GM12872 (cell line): ENCODE measurements around the gene NMRK2.

Experiments used
- CTCF ChIP-seq: IDR thresholded peaks from 3 replicates; pipeline ENCODE4 v1.5.1; 2011; ENCODE audit warnings: low read depth, mild to moderate bottlenecking, low read length, moderate library complexity; ENCODE audit not compliant: insufficient read depth

NMRK2 gene

GRCh38 chr19:3932931-3933810 lies at the start of gene NMRK2:
Gene NMRK2, plus strand, starts transcription at chr19:3933069. Its CDS starts 603 bp downstream, at chr19:3933672.
- TF ChIP-seq CTCF: no peak

- no peak for TF ChIP-seq CTCF
Measured at GRCh38 chr19:3890591-3890990, 42.3 kb upstream of the NMRK2 start.

GRCh38 chr19:3893509-3894179 lies 39.2 kb upstream of the NMRK2 start:
- TF ChIP-seq CTCF: no peak

GRCh38 chr19:3895788-3896187 lies 37.1 kb upstream of the NMRK2 start:
- TF ChIP-seq CTCF: no peak

GRCh38 chr19:3897936-3898335 lies 34.9 kb upstream of the NMRK2 start:
- no peak for TF ChIP-seq CTCF

- no peak for TF ChIP-seq CTCF
Measured at GRCh38 chr19:3898426-3898825, 34.4 kb upstream of the NMRK2 start.

GRCh38 chr19:3899531-3900294 lies 33.2 kb upstream of the NMRK2 start:
- TF ChIP-seq CTCF: no peak
